Stimulated activated CD4-positive, alpha-beta T cell treated with anti-CD3 and anti-CD28 coated beads, TNF-alpha, amount 100 ng/mL, for 4 hours (primary cell): ENCODE results near the gene SIGLEC5.

Experiments used
- DNase-seq, 3 experiments: peaks; one replicate each; pipeline ENCODE4 v3.0.0-alpha.2; 2020; ENCODE audit warnings: low read depth in 3 of 3

The SIGLEC5 gene

DNA sequence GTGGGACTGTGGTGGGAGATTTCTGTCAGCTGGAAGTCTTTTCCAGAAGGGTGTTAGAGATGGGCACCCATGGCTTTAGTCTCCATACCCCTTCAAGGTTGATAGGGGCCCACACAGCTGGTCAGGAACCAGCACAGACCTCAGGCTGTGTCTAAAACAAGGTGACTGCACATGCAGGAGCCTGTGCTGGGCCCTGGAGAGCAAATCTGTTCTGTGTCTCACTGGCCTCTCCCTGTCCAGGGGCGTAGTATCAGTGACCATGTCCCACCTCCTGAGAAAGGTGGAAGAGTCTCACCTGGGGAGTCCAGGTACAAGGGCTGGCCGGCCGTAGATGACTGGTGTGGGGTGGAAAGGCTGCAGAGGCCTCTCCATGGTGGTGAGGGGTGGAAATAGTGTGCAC lies 39.8 kb downstream of the SIGLEC5 start:
- no peak for DNase-seq

DNA sequence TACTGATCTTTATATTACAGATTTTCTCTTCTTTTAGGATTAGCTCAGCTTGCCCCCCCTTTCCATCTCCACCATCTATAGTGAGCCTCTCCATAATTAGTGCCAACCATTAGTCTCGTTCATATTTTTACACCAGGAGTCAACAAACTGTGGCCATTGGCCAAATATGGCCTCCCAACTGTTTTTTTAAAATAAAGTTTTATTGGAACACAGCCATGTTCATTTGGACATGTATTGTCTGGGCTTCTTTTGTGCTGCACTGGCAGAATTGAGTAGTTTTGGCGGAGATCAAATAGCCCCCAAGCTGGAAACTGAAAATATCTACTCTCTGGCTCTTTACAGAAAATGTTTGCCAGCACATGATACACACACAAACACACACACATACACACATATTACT lies 40.7 kb downstream of the SIGLEC5 start:
- DNase-seq = no peak

- DNase-seq = no peak
These were observed 42.7 kb downstream of the SIGLEC5 start for GRCh38 chr19:51587264-51588191.

GRCh38 chr19:51586799-51587198 lies 43.4 kb downstream of the SIGLEC5 start:
- DNase-seq = no peak

DNA sequence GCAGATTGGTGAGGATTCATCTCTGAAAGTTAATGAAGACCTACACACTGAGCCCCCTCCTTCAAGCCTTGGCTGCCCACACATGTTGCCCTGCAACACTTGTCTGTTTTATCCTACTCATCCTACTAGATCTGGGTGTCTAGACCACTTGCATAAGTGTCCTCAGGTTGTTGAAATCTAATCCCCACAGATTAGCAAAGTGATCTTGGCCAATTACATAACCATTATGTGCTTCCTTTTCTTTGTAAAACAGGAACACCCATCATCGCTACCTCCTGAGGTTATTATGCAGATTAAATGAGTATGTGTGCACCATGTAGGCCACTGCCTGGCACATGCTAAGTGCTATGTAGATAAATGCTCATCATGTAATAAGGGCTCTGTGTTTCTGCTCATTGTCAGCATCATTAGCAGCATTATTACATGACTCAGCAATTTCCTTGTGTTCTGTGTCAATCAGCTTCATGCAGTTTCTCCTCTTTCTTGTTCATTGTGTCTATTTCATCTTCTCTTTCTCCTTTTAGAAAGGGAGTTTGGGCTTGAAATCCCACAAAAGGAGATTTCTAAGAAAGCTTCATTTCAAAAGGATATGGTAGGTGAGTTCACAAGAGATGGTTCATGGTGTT lies 44.0 kb downstream of the SIGLEC5 start:
- DNase-seq = no peak

- DNase-seq = no peak
These were observed 53.4 kb downstream of the SIGLEC5 start for GRCh38 chr19:51576850-51577249.

DNA sequence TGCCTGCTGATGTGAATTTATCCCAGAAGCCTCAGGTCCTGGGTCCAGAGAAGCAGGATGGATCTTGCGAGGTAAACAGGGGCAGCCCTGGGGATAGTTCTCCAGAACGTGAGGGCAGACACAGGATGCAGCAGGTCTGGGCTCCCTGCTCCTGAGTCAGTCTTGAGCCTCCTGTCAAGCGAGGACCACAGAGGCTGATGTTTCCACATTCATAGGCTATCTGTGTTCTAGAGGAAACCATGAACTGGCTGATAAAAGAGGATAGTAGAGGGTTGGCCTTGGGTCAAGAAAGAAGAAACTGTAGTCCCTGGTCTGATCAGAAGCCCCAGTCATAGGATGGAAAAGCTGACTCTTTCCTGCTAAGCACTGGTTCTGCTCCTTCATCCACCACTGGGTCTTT lies 56.9 kb downstream of the SIGLEC5 start:
- no peak for DNase-seq

GRCh38 chr19:51572908-51573307 lies 57.3 kb downstream of the SIGLEC5 start:
- no peak for DNase-seq

DNA sequence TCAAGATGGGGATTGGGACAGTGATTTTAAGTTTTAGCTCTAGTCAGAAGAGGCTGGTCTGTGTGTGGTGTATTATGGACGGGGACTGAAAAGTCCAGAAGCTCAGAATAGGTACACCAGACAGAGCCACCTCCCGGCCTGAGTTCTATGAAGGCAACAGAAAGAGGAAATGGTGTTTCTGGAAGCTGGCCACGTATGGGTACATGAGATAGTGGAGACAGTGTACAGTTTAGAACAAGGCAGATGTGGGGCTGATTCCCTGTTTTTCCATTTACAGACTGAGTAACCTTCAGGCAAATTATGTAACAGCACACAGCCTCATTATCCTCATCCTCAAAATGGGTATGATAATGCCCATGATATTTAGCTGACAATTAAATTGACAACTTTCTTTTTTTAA lies 57.8 kb downstream of the SIGLEC5 start:
- no peak for DNase-seq

GRCh38 chr19:51571599-51571998 lies 58.6 kb downstream of the SIGLEC5 start:
- no peak for DNase-seq

DNA sequence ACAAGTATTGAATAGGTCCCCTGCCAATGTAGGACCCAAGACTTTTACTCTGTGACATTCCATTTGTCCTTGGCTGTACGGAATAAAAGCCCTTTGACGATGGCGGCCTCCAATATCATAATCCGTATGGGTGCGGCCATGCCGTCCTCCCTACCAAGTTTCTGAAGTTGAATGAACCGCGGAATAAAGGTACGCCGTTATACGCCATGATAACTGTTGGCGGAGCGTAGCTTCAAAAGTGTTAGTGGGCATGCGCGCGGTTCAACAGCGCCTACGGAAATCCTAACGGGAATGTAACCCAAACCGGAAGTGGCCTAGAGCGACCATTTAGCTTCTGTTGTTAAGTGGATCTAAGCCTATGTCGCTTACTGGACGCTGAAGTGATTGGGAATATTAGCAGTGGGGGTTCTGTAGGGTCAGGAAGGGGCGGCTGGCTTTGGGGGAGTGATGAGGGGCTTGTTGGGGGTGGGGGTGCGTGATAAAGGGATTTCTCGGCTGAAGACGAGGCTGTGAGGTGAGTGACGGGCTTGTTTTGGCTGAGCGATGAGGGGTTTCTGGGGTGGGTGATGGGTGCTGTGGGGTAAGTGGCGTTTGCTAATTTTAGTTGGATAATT lies 59.1 kb downstream of the SIGLEC5 start, which contains the start of gene ZNF175:
Gene ZNF175, plus strand, starts transcription at position 322 of the 614 bp plus-strand sequence. CDS start 2,047 bp downstream, outside the sequence.
- DNase-seq = peak; percentile 67 to 80 (median 76)

DNA sequence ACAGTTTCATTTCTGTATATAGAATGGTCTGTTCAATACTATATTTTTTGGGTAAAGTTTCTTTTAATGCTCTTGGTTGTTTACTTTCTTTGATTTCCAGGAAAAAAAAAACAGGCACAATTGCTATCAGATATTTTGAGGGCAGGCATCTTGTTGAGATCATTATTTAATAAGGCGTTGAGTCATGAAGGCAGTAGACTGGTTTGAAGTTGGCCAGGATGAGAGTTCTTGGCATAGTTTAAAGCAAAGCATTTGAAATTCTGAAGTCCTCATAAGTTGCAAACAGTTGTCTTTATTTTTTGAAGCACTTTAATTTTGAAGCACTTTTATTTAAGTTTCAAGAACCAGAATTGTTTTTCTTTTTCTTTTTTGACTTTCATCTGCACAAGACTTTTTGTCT lies 61.7 kb downstream of the SIGLEC5 start:
- DNase-seq = no peak

DNA sequence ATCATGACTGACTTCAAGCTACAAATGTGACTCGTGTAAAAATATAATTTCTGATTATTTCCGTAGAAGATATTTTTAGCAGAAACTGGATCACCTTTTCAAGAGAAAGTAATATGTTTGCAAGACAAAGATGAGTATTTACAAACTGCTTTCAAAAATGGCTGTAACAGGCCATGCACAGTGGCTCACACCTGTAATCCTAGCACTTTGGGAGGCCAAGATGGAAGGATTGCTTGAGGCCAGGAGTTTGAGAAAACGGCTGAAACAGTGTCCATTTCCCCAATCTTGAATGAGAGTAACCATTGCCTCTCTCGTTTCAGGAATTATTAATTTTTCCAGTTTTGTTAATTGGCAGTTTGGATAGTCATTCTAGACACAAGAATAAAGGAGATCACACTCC lies 62.6 kb downstream of the SIGLEC5 start:
- DNase-seq = no peak

- no peak for DNase-seq
These were observed 63.6 kb downstream of the SIGLEC5 start for GRCh38 chr19:51566489-51567100.

DNA sequence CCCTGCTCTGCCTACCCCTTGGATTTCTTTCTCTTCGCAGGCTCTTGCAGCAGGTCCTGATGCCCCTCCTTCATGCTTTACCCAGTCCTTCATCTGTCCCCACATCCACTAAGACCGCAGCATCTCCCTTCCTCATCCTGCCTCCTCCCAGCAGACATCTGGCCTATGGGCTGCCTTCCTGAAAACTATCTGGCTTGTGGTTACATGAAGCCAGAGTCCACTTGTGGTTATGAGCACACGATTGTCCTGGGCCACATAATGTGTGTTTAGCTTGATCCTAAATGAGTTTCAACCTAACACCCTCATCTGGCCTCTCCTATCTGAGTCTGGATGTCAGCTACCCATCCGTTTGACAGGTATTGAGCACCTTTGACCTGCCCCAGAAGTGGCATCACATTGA lies 64.6 kb downstream of the SIGLEC5 start:
- DNase-seq = no peak

DNA sequence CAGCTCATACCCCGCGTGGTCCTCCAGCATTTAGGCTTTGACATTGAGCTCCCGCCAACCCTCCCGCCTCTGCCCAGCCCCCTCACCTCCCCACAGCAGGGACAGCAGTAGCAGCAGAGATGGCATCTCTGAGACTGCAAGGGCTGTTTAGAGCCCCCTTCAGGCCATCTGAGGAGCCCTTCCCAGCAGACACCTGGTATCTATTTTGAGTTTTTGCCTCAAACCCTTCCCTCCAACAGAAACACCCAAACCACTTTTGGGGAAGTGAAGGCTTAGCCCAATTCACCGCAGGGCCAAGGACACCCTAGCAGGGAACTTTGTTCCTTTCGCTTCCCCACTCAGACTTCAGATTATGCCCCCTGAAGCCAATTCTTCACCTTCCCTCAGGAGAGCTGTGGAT lies 65.4 kb downstream of the SIGLEC5 start:
- DNase-seq = no peak
